PFSK-1 (cell line): ENCODE results near the gene VPS16.

Experiments
- POLR2AphosphoS5 ChIP-seq: IDR thresholded peaks from 2 replicates; pipeline ENCODE4 v1.6.1; 2012; ENCODE audit warnings: low read depth, mild to moderate bottlenecking, control low read depth, low read length, moderate library complexity
- SIN3A ChIP-seq: IDR thresholded peaks from 2 replicates; pipeline ENCODE4 v1.6.1; 2012; ENCODE audit warnings: mild to moderate bottlenecking, low read length, moderate library complexity, borderline replicate concordance; ENCODE audit not compliant: insufficient read depth
- TAF1 ChIP-seq: IDR thresholded peaks from 2 replicates; pipeline ENCODE4 v1.6.1; 2012; ENCODE audit warnings: low read length, control low read depth, borderline replicate concordance; ENCODE audit not compliant: insufficient read depth
- TF ChIP-seq, protein P1 (sequence below), 2 experiments: IDR thresholded peaks; 2 replicates each; pipeline versions ENCODE4 v1.6.1 to v1.8.0; 2011 to 2012; ENCODE audit warnings: low read depth in 2 of 2, low read length in 2 of 2, control low read depth in 1 of 2, inconsistent platforms in 1 of 2, mild to moderate bottlenecking in 1 of 2, moderate library complexity in 1 of 2; ENCODE audit not compliant: insufficient read depth in 1 of 2

DNA sequence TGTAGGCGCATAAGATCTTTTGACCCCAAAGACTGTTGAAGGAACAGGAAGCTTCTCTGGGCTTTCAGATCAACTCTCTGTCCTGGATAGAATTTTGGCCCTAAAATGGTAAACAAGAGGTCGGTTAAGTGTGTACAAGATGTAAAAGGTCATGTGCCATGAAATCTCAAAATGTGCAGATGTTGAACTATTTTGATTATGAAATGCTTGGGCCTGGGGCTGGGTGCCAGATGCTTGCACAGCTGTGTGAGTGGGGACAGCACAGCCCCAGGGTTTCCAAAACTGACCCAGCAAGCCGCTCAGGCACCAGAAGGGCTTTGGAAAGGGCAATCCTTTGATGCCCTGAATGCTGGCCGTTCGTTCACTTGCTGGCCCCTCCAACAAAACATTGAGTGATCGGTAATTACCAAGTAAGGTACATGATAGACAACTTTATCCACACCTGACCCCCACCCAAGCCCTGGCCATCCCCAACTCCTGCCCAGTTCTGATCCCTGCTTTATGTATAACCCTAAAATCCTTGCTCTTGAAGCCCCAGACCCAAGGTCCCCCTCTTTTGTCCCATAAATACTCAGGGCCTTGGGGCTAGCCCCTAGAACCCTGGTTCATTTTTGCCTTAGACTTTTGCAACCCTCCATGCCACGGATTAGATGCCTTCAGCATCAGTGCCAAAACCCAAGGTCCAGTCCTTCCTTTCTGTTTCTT is 22.5 kb upstream of the VPS16 start:
- TF ChIP-seq TAF1: no peak
- no peak for TF ChIP-seq POLR2AphosphoS5
- TF ChIP-seq SIN3A: no peak
- TF ChIP-seq, protein P1, sequence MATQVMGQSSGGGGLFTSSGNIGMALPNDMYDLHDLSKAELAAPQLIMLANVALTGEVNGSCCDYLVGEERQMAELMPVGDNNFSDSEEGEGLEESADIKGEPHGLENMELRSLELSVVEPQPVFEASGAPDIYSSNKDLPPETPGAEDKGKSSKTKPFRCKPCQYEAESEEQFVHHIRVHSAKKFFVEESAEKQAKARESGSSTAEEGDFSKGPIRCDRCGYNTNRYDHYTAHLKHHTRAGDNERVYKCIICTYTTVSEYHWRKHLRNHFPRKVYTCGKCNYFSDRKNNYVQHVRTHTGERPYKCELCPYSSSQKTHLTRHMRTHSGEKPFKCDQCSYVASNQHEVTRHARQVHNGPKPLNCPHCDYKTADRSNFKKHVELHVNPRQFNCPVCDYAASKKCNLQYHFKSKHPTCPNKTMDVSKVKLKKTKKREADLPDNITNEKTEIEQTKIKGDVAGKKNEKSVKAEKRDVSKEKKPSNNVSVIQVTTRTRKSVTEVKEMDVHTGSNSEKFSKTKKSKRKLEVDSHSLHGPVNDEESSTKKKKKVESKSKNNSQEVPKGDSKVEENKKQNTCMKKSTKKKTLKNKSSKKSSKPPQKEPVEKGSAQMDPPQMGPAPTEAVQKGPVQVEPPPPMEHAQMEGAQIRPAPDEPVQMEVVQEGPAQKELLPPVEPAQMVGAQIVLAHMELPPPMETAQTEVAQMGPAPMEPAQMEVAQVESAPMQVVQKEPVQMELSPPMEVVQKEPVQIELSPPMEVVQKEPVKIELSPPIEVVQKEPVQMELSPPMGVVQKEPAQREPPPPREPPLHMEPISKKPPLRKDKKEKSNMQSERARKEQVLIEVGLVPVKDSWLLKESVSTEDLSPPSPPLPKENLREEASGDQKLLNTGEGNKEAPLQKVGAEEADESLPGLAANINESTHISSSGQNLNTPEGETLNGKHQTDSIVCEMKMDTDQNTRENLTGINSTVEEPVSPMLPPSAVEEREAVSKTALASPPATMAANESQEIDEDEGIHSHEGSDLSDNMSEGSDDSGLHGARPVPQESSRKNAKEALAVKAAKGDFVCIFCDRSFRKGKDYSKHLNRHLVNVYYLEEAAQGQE (IDR thresholded peaks at IDR 0.05; ENCODE audit: insufficient read depth in 1 of 2, low read depth in 2 of 2, low read length in 2 of 2): no peak
